HCT116 (cell line): ENCODE measurements around the gene SLC6A13.

ENCODE experiments used
- CBX3 ChIP-seq: IDR thresholded peaks from 2 replicates; pipeline ENCODE4 v1.6.1; 2012; ENCODE audit warnings: low read depth
- EZH2 ChIP-seq: fragments of 200-600 bp; sonication (generic); IDR thresholded peaks from 2 replicates; pipeline ENCODE4 v1.6.1; 2017; ENCODE audit warnings: antibody characterized with exemption, mixed run types
- JUND ChIP-seq: IDR thresholded peaks from 2 replicates; pipeline ENCODE4 v1.6.1; 2012
- POLR2A ChIP-seq: IDR thresholded peaks from 2 replicates; pipeline ENCODE4 v1.7.0; 2011; ENCODE audit warnings: borderline replicate concordance; ENCODE audit not compliant: insufficient read depth, insufficient read length; ENCODE audit errors: extremely low read depth
- POLR2AphosphoS5 ChIP-seq: IDR thresholded peaks from 2 replicates; pipeline ENCODE4 v1.6.1; 2011; ENCODE audit warnings: mild to moderate bottlenecking, low read depth, low read length, moderate library complexity
- RAD21 ChIP-seq: IDR thresholded peaks from 2 replicates; pipeline ENCODE4 v1.6.1; 2012; ENCODE audit warnings: low read depth, mild to moderate bottlenecking
- SRF ChIP-seq: IDR thresholded peaks from 2 replicates; pipeline ENCODE4 v1.6.1; 2012; ENCODE audit warnings: low read depth
- TCF7L2 ChIP-seq: IDR thresholded peaks from 2 replicates; pipeline ENCODE4 v1.7.0; 2011; ENCODE audit warnings: borderline replicate concordance, inconsistent platforms; ENCODE audit not compliant: insufficient read depth, insufficient read length; ENCODE audit errors: extremely low read depth
- YY1 ChIP-seq: IDR thresholded peaks from 2 replicates; pipeline ENCODE4 v1.6.1; 2011; ENCODE audit warnings: low read length, low read depth, moderate library complexity, mild to moderate bottlenecking; ENCODE audit not compliant: insufficient replicate concordance; ENCODE audit errors: extremely low read depth
- TF ChIP-seq, protein P1 (sequence below), 3 experiments: fragments of 200-600 bp in 1 of 3; sonication (generic) in 1 of 3; IDR thresholded peaks in 2 of 3; conservative IDR thresholded peaks in 1 of 3; 2 replicates each; pipeline ENCODE4 v1.5.1; 2012 to 2017; ENCODE audit warnings: low read depth in 2 of 3, low read length in 2 of 3, antibody characterized with exemption in 1 of 3, borderline replicate concordance in 1 of 3, control low read depth in 1 of 3, mild to moderate bottlenecking in 1 of 3, mixed read lengths in 1 of 3, mixed run types in 1 of 3, moderate library complexity in 1 of 3; ENCODE audit not compliant: insufficient read depth in 1 of 3
- TF ChIP-seq, protein P2 (sequence below): IDR thresholded peaks from 2 replicates; pipeline ENCODE4 v1.6.1; 2012; ENCODE audit warnings: low read depth
- TF ChIP-seq, protein P3 (sequence below): IDR thresholded peaks from 2 replicates; pipeline ENCODE4 v1.6.1; 2012

DNA sequence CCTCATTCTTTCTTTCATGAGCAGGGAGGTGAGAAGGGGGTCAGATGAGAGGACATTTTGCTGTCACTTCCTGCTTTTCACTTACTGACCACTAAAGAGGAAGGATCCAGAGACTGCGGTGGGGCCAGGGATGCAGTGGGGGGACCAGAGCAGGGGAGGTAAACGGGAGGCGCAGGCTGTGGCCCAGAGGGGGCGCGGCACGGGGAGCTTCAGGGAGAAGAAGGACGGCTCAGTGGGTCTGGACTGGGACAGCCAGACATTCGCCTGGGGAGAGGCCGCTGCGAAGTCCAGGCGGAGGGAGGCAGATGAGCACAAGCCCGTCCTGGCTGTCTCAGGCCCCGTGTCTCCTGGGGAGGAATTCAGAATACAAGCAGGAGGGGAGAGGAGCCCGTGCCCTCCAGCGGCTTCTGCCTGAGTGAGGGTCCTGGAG lies 89.9 kb downstream of the SLC6A13 start:
- TF ChIP-seq POLR2A (no peak), POLR2AphosphoS5 (no peak), RAD21 (no peak), SRF (no peak), CBX3 (no peak), EZH2 (no peak), TCF7L2 (no peak), JUND (no peak), YY1 (no peak)
- TF ChIP-seq, protein P1, sequence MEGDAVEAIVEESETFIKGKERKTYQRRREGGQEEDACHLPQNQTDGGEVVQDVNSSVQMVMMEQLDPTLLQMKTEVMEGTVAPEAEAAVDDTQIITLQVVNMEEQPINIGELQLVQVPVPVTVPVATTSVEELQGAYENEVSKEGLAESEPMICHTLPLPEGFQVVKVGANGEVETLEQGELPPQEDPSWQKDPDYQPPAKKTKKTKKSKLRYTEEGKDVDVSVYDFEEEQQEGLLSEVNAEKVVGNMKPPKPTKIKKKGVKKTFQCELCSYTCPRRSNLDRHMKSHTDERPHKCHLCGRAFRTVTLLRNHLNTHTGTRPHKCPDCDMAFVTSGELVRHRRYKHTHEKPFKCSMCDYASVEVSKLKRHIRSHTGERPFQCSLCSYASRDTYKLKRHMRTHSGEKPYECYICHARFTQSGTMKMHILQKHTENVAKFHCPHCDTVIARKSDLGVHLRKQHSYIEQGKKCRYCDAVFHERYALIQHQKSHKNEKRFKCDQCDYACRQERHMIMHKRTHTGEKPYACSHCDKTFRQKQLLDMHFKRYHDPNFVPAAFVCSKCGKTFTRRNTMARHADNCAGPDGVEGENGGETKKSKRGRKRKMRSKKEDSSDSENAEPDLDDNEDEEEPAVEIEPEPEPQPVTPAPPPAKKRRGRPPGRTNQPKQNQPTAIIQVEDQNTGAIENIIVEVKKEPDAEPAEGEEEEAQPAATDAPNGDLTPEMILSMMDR (IDR thresholded peaks at IDR 0.05 in 2 of 3, conservative IDR thresholded peaks at IDR 0.05 in 1 of 3; ENCODE audit: borderline replicate concordance in 1 of 3, insufficient read depth in 1 of 3, low read depth in 2 of 3, low read length in 2 of 3) = no peak
- TF ChIP-seq, protein P2, sequence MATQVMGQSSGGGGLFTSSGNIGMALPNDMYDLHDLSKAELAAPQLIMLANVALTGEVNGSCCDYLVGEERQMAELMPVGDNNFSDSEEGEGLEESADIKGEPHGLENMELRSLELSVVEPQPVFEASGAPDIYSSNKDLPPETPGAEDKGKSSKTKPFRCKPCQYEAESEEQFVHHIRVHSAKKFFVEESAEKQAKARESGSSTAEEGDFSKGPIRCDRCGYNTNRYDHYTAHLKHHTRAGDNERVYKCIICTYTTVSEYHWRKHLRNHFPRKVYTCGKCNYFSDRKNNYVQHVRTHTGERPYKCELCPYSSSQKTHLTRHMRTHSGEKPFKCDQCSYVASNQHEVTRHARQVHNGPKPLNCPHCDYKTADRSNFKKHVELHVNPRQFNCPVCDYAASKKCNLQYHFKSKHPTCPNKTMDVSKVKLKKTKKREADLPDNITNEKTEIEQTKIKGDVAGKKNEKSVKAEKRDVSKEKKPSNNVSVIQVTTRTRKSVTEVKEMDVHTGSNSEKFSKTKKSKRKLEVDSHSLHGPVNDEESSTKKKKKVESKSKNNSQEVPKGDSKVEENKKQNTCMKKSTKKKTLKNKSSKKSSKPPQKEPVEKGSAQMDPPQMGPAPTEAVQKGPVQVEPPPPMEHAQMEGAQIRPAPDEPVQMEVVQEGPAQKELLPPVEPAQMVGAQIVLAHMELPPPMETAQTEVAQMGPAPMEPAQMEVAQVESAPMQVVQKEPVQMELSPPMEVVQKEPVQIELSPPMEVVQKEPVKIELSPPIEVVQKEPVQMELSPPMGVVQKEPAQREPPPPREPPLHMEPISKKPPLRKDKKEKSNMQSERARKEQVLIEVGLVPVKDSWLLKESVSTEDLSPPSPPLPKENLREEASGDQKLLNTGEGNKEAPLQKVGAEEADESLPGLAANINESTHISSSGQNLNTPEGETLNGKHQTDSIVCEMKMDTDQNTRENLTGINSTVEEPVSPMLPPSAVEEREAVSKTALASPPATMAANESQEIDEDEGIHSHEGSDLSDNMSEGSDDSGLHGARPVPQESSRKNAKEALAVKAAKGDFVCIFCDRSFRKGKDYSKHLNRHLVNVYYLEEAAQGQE = no peak
- TF ChIP-seq, protein P3, sequence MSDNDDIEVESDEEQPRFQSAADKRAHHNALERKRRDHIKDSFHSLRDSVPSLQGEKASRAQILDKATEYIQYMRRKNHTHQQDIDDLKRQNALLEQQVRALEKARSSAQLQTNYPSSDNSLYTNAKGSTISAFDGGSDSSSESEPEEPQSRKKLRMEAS = no peak
